Activated CD4-positive, CD25-positive, alpha-beta regulatory T cell treated with anti-CD3 and anti-CD28 coated beads, Interleukin-2, amount 50 U/mL, for 24 hours (primary cell): ENCODE results near the gene NRP2.

Experiments
- ATAC-seq, 2 donors: fragments of 150-1000 bp; cut with Tn5 transposase; one replicate each; pipeline ENCODE4 v1.10.0; 2021; ENCODE audit warnings: mild to moderate bottlenecking in 1 of 2, moderate library complexity in 1 of 2

The NRP2 gene

GRCh38 chr2:205660521-205661124, 21.7 kb upstream of the NRP2 start:
- no peak for ATAC-seq

- ATAC-seq: no peak
Measured at GRCh38 chr2:205661281-205661680, 21.0 kb upstream of the NRP2 start.

GRCh38 chr2:205662206-205662965, 19.9 kb upstream of the NRP2 start:
- no peak for ATAC-seq

GRCh38 chr2:205665791-205666190, 16.5 kb upstream of the NRP2 start:
- no peak for ATAC-seq

- ATAC-seq: no peak
Measured at GRCh38 chr2:205670292-205670691, 12.0 kb upstream of the NRP2 start.

- ATAC-seq: no peak
Measured at GRCh38 chr2:205673312-205673711, 9.0 kb upstream of the NRP2 start.

DNA sequence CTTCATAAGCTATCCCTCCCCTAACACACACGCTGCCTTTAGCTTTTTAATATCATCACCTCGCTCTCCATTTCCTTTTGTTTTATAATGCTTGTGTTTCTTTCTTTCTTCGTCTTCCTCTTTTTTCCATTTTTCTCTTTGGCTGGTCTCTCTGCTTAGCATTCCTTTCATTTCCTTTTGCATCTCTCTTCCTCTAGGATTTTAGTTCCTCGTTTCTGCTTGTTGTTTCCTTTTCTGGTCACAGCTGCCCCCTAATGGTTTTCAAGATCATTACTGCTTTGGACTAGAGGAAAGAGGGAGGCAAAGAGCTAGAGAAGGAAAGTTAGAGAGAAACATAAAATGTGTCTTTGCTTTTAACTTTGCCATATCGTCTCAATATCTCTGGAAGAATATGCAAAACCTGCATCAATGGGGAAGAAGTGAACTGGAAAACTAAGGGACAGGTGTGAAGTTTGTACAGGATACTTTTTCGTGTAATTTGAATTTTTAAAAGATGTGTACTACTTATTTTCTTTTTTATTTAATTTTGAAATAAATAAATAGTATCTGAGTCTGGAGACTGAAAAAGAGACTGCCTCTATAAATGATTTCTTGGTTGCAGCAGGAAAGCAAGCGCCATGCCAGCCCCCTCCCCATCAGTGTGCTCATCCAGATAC, 6.3 kb upstream of the NRP2 start:
- ATAC-seq: no peak

GRCh38 chr2:205678541-205679142, 3.7 kb upstream of the NRP2 start:
- no peak for ATAC-seq

DNA sequence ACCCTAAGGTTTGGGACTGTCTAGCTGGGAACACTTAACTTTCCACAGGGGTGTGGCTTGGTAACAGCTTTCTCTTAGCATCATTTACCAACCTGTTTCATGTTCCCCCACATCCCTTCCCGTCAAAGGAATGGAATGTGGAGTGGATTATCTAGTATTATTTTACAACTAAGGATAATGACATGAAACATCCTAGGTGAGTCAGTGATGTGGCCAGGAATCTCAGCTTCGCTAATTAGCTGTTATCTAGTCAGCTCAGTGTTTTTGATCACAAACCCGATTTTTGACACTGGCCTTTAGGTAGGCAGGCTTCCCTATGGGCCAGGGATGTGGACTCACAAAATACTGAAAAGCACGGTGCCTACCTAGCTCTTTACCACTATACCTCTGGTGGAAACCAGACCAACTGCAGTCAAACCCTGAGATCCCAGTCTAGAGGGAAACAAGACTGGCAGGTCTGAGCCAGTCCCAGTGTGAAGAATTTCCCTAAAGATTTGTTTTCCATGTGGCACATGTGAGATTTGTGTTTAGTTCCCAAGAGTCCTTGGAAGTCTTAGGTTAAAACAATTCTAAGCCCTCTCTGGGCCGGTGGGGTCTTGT, 2.8 kb upstream of the NRP2 start:
- no peak for ATAC-seq

DNA sequence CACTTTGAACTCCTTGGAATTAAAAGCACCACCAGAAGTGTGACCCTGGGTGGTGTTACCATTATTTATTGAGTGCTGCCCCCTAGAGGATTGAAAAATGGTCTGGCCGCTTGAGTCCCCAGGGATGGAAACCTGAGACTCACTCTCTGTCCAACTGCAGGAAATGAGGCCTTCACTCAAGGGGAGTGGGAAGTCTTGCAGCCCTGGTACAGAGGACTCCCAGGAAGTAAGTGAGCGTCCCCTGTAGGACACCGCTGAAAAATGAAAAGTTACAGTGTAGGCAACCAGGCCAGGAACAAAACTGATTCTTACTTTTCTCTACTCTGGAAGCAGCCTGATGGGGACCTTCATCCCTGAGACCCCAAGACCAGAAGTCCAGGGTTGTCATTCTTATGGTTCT, 2.2 kb upstream of the NRP2 start:
- ATAC-seq: peak in 1 of 2 donors; percentile 35

DNA sequence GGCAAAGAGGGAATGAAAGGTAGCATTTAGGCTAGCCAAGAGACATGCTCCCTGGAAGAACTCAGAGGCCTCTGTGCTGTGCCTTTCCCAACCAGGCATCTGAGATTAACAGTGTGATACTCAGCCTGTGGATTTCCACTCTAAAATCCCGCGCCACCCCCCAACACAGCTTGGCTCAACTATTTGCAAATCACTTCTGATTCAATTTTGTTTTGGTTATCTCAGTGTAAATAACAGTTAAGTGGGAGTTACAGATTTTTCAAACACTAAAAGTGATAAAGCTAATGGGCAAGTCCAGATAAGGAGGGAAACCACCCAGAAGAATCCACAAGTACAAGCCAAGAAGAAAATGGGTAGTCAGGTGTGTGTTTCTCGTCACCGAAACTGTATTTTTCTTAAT, 1.4 kb upstream of the NRP2 start:
- ATAC-seq: no peak

DNA sequence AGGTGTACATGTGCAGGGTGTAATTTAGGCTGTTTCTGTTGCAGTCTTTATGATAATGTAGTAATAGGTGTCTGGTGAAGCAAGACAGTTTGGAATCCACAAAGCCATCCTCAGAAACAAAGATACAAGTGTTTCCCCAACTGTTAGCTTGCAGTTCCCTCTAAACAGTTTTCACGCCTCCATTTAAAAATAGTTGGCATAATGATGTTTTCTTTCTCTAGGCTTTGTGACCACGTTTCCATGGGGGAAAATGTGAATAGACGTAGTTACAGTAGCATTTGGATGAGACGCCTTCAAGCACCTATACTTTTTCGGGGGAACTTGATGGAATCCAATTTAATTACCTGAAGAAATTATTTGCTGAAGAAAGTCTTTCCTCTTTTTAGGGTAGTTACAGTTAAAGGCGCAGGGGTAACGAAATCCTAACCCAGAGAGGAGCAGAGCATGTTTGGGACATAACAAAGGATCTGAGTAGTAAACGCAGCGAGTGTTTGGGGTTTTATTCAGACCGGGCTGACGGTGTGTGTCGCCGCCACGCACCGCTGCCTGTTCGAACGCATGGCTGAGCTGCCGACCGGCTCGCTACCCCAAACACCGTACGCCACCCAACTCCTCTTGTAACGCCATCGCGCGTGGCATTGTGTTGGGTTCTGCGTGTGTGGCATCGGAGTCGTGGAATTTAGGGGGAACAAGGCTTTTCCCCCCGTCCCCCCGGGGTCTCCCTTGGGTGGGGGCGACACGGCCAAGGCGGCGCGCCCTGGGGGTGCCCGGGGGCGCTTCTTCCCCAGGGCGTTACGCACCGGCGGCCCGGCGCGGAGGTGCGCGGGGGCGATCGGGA, 681 bp upstream of the NRP2 start:
- no peak for ATAC-seq

DNA sequence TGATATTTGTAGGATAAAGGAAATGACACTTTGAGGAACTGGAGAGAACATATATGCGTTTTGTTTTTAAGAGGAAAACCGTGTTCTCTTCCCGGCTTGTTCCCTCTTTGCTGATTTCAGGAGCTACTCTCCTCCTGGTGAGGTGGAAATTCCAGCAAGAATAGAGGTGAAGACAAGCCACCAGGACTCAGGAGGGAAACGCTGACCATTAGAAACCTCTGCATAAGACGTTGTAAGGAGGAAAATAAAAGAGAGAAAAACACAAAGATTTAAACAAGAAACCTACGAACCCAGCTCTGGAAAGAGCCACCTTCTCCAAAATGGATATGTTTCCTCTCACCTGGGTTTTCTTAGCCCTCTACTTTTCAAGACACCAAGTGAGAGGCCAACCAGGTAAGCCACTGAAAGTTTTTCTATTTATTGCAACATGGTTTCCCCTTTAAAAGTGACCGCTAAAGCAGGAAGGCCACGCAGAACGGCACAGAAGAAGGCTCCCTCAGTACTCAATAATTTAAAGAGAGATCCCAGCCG, 735 bp downstream of the NRP2 start:
- ATAC-seq: no peak

DNA sequence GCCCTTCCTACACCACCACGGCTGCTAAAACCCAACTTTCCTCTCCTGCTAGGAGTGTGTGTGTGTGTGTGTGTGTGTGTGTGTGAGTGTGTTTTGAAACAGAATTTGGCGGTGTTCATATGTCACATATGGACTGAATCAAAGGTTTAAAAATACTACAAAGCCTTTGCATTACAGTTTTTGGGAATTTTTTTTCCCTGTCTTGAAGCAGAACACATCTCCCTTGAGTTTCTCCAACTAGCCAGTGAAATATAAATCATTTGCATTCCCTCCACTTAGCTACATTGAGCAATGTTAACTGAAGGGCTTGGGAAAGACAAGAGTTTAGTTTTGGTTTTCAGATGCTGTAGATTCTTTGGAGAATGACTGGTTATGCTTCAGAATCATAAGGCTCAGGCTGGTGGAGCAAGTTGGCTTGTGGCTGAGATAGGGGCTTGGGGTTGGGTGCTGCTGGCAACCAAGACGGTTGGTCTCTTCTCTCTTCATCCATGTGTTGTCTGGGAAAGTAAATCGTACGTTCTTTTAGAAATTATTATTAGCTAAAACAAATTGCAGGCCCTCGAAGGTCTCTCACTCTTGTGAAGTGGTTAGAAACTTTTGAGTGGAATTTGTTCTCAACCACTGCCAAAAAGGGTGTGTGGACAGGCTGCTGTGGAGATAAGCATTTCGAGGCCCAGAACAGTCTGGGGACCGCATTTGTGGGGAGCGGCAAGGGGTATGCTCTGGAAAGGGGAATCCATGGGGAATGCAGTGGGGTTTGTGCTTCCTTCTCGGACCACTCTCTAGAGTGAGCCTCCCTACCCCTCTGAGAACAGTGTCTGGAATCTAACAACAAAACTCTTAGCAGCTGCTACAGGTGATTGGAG, 1.4 kb downstream of the NRP2 start:
- no peak for ATAC-seq

GRCh38 chr2:205684871-205685313, 2.6 kb downstream of the NRP2 start:
- ATAC-seq: no peak

DNA sequence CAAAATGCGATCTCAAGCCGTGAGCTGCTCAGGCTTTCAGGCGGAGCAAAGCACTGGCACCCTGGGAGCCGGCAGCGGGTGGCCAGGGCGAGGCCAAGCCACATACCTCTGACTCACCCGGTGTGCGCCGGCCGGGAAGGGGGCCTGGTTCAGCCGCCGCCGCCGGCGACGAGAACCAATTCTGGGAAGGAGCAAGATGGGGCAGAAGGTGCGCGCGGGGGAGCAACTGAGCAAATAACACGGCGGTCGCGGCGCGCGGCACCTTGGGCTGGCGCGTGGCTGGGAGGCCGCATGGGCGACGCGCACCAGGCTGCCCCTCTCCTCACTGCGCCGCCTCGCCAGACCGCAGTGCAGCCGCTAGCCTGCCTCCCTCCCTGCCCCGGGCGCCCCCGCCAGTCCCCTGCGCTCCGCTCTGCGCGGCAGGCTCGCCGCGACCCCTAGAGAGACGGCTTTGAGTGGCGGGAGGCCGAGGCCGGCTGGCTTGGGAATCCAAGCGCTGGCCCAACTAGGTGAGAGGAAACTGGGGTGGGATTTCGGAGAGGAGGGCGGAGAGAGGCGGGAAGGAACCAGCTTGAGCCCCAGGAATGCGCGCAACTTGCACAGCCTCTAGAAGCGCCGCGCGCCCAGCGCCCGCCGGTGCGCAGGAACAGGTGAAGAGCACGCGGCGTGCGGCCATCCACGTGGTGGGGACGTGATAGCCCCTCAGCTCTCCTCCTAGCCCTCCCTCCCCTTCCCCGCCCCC, 3.2 kb downstream of the NRP2 start:
- no peak for ATAC-seq

DNA sequence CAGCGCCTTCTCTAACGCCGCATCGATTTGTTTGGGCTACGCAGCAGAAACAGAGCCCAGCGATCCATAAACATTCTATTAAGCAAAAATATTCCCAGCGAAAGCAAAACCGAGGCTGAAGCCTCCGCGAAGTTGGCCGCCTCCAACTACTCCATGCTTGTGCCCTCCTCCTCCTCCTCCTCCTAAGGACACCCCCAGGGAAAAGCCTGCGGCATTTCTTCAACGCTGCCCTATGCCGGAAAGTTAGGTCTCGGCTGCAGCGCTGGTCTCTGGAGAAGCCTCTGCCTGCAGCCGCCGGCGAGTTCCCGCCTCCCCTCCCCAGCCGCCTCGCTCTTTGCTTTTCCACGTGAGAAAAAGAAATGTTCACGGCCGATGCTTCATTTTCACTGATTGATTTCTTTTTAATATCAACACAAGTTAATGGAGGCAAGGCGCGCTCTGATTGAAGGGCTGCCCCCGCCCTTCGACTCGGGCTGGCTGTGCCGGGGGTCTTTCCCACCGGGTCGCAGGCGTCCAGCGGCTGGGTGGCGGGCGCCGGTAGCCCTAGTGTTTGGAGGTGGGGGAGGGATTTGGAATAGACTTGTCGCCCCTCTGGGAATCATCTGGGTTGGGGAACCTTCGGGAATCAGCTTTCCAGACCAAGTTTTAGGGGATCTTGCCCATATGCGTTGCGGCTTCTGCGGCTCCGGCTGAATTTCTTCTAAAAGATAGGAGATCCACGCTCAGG, 3.9 kb downstream of the NRP2 start:
- ATAC-seq: no peak

- no peak for ATAC-seq
Measured at GRCh38 chr2:205686783-205687640, 4.7 kb downstream of the NRP2 start.

DNA sequence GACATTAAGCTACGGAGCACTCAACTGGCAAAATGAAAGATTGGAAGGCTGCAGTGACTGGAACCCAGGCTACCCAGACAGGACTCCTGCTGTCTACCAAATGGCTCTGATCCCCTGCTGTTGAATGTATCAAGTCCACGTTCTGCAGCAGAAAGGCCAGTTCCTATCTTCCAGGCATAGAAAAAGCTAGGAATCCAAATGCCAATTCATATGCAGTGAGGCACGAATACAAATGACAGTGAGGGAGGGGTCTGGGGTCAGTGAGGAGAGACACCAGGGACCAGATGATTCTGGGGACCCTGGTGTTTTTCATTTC, 5.3 kb downstream of the NRP2 start:
- no peak for ATAC-seq
